Measurements from ENCODE around the gene WDR81.

DNA sequence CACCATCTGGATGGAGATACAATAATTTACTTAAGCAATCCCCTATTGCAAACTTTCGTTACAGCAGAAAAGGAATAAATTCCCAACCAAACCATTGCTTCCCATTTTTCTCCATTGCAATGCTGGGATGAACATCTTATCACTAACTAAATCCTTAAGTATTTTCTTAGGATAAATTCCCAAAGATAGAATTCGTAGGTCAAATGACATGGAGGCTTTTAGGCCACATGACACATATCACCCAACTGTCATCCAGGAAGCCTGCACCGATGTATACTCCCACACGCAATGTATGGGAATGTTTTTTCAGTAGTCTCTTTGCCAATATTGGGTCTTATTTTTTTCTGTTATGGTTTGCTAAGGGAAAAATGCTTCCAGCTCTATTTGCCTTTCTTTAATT, 12.7 kb upstream of the WDR81 start:
- no peak for TF ChIP-seq ZNF565 (CRISPR knock-in tag; conservative IDR thresholded peaks at IDR 0.05; ENCODE audit: low read depth)
- no peak for TF ChIP-seq ARNTL (CRISPR knock-in tag; IDR thresholded peaks at IDR 0.05; ENCODE audit: borderline replicate concordance, low read depth)
- TF ChIP-seq, protein P1, sequence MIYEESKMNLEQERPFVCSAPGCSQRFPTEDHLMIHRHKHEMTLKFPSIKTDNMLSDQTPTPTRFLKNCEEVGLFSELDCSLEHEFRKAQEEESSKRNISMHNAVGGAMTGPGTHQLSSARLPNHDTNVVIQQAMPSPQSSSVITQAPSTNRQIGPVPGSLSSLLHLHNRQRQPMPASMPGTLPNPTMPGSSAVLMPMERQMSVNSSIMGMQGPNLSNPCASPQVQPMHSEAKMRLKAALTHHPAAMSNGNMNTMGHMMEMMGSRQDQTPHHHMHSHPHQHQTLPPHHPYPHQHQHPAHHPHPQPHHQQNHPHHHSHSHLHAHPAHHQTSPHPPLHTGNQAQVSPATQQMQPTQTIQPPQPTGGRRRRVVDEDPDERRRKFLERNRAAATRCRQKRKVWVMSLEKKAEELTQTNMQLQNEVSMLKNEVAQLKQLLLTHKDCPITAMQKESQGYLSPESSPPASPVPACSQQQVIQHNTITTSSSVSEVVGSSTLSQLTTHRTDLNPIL (CRISPR knock-in tag; IDR thresholded peaks at IDR 0.05; ENCODE audit: low read depth), result no peak
- TF ChIP-seq TCF4 (CRISPR knock-in tag; IDR thresholded peaks at IDR 0.05; ENCODE audit: borderline replicate concordance), result no peak
- no peak for TF ChIP-seq BACH2 (CRISPR knock-in tag; IDR thresholded peaks at IDR 0.05; ENCODE audit: borderline replicate concordance)
- TF ChIP-seq, protein P2, sequence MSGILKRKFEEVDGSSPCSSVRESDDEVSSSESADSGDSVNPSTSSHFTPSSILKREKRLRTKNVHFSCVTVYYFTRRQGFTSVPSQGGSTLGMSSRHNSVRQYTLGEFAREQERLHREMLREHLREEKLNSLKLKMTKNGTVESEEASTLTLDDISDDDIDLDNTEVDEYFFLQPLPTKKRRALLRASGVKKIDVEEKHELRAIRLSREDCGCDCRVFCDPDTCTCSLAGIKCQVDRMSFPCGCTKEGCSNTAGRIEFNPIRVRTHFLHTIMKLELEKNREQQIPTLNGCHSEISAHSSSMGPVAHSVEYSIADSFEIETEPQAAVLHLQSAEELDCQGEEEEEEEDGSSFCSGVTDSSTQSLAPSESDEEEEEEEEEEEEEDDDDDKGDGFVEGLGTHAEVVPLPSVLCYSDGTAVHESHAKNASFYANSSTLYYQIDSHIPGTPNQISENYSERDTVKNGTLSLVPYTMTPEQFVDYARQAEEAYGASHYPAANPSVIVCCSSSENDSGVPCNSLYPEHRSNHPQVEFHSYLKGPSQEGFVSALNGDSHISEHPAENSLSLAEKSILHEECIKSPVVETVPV (CRISPR knock-in tag; IDR thresholded peaks at IDR 0.05), result no peak
- TF ChIP-seq, protein P3, sequence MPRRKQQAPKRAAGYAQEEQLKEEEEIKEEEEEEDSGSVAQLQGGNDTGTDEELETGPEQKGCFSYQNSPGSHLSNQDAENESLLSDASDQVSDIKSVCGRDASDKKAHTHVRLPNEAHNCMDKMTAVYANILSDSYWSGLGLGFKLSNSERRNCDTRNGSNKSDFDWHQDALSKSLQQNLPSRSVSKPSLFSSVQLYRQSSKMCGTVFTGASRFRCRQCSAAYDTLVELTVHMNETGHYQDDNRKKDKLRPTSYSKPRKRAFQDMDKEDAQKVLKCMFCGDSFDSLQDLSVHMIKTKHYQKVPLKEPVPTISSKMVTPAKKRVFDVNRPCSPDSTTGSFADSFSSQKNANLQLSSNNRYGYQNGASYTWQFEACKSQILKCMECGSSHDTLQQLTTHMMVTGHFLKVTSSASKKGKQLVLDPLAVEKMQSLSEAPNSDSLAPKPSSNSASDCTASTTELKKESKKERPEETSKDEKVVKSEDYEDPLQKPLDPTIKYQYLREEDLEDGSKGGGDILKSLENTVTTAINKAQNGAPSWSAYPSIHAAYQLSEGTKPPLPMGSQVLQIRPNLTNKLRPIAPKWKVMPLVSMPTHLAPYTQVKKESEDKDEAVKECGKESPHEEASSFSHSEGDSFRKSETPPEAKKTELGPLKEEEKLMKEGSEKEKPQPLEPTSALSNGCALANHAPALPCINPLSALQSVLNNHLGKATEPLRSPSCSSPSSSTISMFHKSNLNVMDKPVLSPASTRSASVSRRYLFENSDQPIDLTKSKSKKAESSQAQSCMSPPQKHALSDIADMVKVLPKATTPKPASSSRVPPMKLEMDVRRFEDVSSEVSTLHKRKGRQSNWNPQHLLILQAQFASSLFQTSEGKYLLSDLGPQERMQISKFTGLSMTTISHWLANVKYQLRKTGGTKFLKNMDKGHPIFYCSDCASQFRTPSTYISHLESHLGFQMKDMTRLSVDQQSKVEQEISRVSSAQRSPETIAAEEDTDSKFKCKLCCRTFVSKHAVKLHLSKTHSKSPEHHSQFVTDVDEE (CRISPR knock-in tag; IDR thresholded peaks at IDR 0.05), result no peak

All from SK-N-SH treated with all-trans-retinoic acid at 6 μM for 48 hours (cell line).